Measurements from ENCODE around the gene NHSL1.

NHSL1 gene

DNA sequence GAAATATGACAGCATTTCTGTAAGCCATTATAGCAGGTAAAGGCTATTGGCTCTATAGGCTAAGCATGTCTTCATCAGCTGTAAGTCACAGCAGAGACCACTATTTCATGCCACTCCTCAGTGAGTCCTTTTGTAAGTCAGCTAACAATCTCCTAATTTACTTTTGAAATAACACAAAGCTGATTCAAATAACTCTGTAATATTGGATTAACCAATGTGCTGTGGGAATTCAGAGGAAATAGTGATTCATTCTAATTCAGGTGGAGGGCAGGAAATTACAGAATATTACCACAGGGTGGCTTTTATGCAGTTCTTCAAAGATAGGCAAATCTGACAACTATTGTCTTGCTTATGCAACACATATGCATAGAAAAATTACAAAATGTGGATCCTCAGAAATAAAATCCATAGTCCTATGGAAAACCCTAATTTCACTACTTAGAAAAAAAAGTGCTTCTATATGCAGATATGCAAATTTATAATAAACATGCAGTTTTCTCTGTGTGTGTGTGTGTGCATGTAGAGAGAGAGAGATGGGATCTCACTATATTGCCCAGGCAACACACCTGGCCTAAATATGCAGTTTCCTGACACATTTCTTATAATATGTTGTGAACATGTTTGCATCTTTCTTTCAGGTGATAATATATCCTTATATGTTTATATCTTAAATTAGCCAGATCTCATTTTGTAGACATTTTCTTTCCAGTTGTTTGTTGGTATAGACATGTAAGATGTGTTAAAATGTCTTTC, 126.4 kb downstream of the NHSL1 start:
- DNase-seq (ENCODE audit: low read depth, low spot score), result no peak

Measured in ELF-1 (cell line).